Erythroblast (primary cell): ENCODE measurements around the gene NUDCD3.

Experiments used
- DNase-seq, 2 experiments: peaks; one replicate each; lab custom pipeline; 2025; lab: John Stamatoyannopoulos, UW
- GATA1 ChIP-seq: IDR thresholded peaks from 2 replicates; pipeline ENCODE4 v1.6.1; 2011; ENCODE audit warnings: low read depth, mild to moderate bottlenecking, control low read depth, low read length, moderate library complexity
- POLR2A ChIP-seq: IDR thresholded peaks from 2 replicates; pipeline ENCODE4 v1.6.1; 2011; ENCODE audit warnings: mild to moderate bottlenecking, low read length

The NUDCD3 gene

DNA sequence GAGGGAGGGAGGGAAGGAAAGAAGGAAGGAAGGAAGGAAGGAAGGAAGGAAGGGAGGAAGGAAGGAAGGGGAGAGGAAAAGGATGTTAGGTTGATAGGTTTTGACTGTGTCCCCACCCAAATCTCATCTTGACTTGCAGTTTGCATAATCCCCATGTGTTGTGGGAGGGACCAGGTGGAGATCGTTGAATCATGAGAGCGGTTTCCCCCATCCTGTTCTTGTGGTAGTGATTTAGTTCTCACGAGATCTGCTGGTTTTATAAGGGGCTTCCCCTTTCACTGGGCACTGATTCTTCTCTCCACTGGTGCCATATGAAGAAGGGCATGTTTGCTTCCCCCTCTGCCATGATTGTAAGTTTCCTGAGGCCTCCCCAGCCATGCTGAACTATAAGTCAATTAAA lies 15.1 kb upstream of the NUDCD3 start:
- TF ChIP-seq GATA1 (no peak), POLR2A (no peak)
- no peak for DNase-seq

DNA sequence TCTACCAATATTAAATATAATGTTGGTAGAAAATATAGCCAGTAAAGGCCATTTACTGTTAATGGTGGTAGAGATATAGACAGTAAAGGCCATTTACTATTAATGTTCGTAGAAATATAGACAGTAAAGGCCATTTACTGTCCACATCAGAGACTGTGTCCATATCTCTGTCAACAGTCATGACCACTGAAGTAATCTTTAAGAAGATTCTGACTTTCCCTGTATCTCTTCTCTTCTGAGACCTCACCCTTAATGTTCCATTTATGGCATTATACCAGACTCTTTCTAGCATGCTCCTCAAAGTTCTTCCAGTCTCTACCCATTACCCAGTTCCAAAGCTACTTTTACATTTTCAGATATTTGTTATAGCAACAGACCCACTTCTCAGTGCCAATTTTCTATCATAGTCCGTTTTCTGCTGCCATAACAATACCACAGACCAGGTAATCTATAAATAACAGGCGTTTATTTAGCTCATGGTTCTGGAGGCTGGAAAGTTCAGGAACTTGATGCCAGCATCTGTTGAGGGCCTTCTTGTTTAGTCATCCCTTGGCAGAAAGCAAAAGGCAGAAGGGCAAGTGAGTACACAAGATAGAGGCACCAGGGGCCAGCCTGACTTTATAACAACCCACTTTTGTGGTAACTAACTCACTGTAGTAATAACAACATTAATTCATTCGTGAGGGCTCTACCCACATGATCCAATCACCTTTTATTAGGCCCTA lies 7.9 kb upstream of the NUDCD3 start:
- DNase-seq: peak; percentile 56 to 86
- TF ChIP-seq POLR2A (peak; percentile 50), GATA1 (no peak)

DNA sequence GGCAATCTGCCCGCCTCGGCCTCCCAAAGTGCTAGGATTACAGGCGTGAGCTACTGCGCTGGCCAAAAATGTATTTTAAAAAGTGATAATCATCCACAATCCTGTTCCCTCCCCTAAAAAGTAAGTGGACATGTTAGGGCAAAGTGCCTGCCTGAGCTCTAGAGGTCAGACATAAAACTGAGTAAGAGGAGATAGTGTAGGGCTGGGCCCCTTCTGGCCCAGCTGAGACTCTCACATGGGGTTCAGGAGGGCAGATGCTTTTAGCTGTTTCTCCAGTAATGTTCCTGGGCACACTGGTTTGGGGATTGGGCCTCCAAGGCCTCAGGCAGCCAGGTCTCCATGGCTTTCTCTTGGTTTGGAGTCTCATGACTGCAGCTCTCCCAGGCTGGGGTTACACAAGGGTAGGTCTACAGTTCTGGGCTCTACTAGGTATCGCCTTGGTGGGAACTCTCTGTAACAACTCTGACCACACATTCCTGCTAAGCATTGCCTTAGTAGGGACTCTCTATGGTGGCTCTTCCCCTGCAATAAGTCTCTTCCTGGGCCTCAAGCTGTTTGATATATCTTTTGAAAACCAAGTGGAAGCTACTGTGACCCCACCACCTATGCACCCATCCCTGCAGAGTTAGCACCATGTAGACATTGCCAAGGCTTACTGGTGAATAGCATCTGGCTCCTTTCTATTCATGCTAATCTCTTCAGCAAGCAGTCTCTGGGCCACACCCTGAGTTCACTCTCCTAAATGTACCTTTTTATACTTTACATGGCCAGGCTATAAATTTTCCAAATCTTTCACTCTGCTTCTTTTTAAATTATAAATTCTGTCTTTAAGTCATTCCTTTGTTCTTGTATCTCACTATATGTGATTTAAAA lies 6.9 kb upstream of the NUDCD3 start:
- DNase-seq: peak; percentile 60 to 82
- TF ChIP-seq GATA1: no peak
- TF ChIP-seq POLR2A: peak; percentile 22

DNA sequence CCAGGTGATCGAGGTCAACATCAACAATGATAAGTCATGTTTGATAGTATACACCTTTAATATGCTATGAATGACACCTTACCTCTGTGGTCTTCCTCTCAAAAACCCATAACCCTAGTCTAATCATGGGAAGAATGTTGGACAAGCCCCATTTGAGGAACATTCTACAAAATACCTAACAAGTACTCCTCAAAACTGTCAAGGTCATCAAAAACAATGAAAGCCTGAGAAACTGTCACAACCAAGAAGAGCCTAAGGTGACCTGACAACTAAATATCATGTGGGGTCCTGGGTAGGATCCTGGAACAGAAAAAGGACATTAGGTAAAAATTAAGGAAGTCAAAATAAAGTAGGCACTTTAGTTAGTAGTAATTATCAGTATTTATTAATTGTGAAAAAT lies 5.9 kb upstream of the NUDCD3 start:
- TF ChIP-seq GATA1: no peak
- no peak for TF ChIP-seq POLR2A
- no peak for DNase-seq

DNA sequence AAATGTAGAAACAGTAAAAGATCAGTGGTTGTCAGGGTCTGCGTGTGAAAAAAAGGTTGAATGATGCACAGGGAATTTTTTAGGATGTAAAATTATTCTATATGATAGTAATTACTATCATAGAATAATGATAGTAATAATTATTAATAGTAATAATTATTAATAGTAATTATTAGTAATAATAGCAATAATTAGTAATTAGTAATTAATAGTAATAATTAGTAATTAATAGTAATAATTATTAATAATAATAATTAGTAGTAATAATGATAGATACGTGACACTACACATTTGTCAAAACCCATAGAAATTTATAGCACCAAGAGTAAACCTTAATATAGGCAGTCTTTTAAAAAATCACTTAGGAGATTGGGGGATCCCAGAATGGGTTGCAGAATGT lies 4.5 kb upstream of the NUDCD3 start:
- DNase-seq: no peak
- no peak for TF ChIP-seq GATA1

DNA sequence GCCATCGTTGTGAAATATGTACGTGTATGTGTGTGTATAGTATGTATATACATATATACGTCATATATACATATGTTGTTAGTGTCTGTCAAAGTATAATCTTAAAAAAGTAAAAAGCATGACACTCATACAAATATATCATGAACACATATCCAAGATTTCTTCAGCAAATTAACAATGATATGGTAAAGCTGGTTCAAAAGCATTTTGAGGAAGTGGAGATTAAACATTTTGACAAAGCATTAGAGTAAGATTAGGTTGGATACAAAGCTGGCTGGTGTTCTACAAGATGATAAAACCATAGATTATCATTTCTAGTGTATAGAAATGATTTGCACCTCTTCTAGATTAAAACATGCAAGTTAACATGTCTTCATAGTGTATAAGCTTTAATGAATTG lies 771 bp upstream of the NUDCD3 start:
- no peak for TF ChIP-seq GATA1
- no peak for TF ChIP-seq POLR2A
- DNase-seq: no peak

DNA sequence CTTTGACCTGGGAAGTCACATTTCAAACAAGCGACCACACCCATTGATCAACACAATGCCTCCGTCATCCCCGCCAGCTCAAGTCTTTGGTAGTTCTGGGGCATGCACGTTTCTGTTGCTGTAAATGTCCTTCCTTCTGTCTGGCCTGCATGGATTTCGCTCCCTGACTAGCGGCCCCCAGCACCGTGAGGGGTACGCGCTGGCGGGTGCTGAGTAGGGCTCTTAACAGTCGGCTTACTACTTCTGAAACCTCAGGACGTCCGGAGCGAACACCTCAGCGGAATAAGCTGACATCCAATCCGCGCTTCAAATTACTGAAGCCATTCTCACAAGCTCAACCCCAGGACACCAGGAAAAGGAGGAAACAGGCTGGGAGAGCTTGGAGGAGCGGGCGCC lies 505 bp downstream of the NUDCD3 start:
- TF ChIP-seq POLR2A (no peak), GATA1 (no peak)
- peak; percentile 72 for DNase-seq

GRCh38 chr7:44488955-44489354 lies 1.5 kb downstream of the NUDCD3 start:
- TF ChIP-seq POLR2A: no peak
- no peak for TF ChIP-seq GATA1
- no peak for DNase-seq

DNA sequence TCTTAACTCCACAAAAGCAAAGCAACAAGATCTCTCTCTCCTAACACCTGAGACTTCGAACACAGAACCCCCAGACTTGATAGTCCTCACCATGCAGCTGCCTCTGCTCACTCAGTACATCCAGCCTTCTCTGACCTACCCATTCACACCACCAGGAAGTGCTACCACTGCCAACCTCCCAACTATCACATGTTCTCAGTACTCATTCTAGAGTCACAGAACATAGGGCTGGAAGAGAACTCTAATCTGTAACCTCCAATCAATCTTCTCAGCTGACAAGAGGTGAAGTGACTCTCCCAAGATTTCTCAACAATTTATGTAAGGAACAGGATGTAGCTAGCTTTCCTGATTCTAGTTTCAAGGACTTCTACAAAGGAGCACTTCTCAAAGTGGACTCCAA lies 3.8 kb downstream of the NUDCD3 start:
- peak; percentile 13 to 32 for DNase-seq

DNA sequence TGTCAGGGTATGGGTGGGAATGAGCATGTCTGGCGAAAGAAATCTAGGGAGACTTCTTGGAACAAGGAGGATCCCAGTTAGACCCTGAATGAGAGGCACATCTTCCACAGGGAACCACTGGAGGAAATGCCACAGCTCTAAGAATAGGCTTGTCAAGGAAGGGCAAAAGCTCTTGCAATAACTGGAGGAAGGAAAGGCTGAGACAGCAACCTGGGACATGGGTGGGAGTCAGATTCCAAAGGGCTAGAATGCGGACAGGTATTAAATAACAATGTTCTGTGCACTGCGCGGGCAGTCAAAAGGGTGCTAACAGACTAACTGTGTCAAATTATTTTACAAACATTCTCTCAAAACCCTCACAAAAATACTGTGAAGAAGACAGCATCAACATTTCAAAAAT lies 4.5 kb downstream of the NUDCD3 start:
- no peak for DNase-seq
- TF ChIP-seq POLR2A (no peak), GATA1 (no peak)

More for the DNA sequence above, 3.8 kb downstream of the NUDCD3 start:
- TF ChIP-seq GATA1 (no peak), POLR2A (no peak)

DNA sequence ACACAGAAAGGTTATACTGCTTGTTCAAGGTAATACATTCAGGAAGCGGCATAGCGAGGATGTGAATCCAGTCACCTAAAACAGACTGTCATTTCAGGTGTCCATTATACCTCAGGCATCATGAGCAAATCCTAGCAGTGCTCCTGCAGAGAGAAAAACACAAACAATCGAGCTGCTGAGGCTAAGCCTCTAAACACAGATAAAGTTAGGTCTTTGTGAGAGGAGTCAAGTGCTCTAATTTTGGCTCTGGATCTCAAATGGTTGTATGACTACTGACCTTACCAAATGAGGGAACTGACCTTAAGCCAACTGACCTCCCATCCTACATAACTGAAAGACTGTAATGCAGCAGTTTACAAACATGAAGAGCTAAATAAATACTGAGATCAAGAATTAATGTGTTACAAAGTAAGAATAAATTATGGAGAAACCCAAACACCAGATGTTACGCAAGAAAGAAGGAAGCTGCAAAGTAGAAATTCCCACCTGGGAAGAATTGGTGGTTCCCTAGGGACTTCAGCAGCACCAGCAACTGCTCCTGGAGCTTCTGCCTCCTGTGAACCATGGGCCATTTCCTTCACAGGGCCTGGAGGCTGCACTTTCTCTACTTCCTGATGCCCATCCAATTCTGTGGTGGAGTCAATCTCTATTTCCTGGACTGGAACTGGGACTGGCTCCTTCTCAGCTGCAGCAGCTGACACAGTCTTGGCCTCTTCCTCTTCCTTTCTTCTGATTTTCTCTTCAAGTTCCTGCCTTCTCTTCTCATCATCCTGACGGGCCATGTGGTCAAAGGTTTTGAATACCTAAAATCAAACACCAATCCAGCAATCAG lies 5.8 kb downstream of the NUDCD3 start:
- no peak for TF ChIP-seq GATA1
- TF ChIP-seq POLR2A: no peak
- no peak for DNase-seq

DNA sequence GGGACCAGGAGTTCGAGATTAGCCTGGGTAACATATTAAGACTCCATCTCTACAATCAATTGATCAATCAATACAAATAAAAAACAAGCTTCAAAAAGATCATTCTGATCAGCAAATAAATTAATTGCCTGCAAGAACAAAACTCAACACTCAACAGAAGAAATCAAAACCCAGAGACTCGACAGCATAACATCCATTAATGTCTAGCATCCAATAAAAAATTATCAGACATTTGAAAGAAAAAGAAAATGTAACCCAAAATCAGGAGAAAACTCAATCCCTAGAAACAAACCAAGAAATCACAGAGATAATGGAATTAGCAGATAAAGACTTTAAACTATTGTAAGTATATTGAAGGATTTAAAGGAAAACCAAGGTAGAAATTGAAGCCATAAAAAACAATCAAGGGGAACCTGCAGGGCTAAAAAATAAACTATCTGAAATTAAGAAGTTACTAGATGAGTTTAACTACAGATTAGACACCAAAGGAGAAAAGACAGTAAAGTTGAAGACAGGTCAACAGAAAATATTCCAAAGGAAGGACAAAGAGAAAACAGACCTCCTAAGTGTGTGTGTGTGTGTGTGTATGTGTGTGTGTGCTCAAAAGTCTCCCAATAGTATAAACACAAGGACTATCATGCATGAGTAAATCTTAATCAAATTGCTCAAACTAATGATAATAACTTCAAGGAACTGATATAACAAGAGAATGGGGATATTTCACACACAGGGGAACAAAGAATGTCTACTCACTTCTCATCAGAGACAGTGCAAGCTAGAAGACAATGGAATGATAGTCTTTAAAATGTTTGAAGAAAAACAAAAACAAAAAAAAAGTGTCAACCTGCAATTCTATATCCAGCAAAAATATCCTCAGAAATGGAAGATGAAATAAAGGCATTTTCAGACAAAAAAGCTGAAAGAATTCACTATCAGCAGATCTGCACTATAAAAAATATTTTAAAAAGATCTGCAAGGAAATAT lies 7.7 kb downstream of the NUDCD3 start:
- no peak for TF ChIP-seq POLR2A
- TF ChIP-seq GATA1: no peak
- peak; percentile 8 to 21 for DNase-seq

GRCh38 chr7:44477938-44478337 lies 12.5 kb downstream of the NUDCD3 start:
- DNase-seq: no peak

More at GRCh38 chr7:44477938-44478337, 12.5 kb downstream of the NUDCD3 start:
- TF ChIP-seq GATA1 (no peak), POLR2A (no peak)
